ENCODE results near the gene PTPRF.

PTPRF gene

DNA sequence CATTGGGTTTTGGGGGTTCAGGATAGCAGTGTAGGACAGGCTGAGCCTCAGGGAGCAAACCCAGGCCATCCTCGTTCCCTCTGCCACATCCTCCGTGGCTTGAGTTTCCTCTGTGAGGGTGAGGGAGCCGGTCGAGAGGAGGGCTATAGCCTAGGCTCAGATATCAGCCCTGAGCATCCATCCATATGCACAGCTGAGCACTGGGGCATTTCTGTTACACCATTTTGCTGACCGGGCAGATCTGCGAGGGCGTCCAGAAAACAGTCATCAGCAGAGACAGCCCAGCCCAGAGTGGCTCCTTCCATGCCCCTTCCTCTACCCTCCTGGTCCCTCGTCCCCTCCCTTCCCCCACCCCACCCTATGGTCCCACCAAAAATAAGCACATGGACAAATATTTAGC lies 53.5 kb downstream of the PTPRF start:
- no peak for DNase-seq

DNA sequence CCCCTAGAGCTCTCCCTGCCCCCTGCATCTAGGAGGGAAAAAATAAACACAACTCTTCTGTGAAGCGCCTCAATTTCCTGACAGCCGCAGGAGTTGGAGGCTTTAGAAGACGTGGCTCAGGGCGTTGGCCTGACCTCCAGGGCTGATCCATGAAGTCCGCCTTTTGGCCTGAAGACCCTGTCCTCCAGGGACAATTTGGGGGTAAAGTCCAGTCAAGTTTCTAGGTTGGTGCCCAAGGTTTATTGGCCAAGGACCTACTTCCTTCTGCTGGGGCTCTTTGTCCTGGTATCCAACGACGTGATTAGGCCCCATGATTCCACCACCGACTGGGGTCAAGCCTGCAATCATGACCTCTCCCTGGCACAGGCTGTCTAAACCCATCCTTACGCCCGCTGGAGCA lies 54.9 kb downstream of the PTPRF start:
- DNase-seq, result no peak

DNA sequence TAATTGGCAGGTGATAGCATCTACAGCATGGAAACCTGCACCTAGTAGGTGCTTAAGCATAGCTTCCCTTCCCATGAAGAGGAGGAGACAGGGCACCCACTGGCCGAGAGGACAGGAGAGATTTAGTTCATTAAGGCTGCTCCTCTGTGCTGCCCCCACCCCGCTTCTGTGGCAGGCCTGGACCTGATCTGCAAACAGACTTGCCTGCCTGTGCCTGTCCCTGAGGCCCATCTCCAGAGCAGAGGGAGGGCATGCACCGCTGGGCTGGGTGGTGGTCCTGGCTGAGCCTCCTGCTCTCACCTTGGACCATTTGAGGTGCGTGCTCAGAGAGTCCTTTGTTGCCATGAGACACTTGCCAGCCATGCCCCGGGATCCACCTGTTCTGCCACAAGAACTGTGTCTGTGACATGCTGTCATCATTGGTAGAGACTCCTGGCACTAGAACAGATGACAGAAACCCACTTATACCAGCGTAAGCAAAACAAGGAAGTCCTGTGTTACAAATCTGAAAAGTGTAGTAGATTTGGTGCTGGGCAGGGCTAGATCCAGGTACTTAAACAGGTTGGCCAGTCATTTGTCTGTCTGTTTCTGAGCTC lies 55.6 kb downstream of the PTPRF start:
- DNase-seq, result no peak

DNA sequence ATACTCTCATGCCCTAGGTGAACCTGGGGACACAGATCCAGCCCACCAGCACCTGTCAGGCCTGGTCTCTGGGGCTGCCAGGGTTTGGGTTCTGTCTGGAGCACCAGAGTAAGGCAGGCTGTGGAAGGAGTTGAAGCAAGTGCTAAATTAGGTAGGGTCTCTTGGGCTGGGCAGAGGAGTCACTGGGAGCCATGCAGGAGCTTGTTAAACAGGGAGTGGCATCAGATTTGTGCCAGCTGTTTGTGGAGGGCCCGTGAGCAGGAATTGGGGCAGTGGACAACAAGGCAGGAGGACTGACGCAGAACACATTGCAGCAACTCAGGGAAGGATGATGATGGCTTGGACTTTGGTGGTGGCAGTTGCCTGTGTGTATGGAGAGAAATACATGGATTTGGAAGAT lies 56.3 kb downstream of the PTPRF start:
- DNase-seq, result no peak

DNA sequence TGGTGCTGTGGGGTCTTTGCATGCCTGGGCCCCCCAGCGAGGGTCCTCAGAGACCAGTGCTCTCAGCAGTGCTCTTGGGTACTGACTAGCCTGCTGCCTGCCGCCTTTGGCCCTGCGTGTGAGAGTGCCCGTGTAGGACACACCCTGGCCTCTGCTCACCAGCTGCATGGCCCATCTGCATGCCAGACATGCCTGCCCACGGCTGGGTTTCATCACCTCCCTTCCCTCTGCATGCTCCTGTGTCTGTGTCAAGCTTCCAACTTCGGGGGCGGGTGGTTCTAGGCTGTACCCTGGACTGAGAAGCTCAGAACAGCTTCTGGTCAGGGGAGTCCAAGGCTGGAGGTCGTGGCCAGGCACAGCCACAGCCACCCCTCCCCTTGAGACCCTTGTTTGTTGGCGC lies 56.9 kb downstream of the PTPRF start:
- DNase-seq, result no peak

DNA sequence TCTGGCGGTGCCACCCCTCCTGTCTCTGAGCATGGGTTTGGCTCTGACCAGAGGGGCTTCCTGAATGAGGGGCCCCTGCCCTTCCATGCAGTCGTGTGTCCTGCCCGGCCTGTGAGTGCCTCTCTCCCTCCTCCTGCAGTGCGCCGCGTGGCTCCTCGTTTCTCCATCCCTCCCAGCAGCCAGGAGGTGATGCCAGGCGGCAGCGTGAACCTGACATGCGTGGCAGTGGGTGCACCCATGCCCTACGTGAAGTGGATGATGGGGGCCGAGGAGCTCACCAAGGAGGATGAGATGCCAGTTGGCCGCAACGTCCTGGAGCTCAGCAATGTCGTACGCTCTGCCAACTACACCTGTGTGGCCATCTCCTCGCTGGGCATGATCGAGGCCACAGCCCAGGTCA lies 57.9 kb downstream of the PTPRF start:
- no peak for DNase-seq

DNA sequence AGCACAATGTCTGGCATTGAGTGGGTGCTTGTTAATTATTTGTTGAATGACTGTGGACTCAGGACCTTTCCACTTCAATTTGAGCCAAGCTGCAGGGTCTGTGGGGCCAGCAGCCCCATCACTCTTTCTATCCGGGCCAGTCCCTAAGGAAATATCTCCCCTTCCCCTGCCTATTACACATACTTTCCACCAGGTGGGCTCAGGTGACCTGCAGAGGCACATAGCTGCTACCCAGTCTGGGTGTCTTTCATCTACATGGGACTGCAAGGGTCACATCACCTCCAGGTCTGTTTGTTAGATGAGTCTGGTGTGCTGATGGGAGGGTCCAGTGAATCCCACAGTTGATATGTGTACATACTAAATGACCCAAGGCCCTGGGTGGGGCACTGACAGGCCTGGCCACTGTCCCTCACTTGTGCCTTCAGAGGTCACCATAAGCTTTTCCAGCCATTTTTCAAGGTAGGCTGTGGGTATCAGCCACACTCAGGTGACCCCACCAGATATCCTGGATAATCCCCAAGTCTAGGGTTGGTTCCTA lies 59.8 kb downstream of the PTPRF start:
- DNase-seq, result no peak

DNA sequence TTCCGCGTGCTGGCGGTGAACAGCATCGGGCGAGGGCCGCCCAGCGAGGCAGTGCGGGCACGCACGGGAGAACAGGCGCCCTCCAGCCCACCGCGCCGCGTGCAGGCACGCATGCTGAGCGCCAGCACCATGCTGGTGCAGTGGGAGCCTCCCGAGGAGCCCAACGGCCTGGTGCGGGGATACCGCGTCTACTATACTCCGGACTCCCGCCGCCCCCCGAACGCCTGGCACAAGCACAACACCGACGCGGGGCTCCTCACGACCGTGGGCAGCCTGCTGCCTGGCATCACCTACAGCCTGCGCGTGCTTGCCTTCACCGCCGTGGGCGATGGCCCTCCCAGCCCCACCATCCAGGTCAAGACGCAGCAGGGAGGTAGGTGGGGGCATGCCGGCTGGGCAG lies 60.5 kb downstream of the PTPRF start:
- DNase-seq, result no peak

DNA sequence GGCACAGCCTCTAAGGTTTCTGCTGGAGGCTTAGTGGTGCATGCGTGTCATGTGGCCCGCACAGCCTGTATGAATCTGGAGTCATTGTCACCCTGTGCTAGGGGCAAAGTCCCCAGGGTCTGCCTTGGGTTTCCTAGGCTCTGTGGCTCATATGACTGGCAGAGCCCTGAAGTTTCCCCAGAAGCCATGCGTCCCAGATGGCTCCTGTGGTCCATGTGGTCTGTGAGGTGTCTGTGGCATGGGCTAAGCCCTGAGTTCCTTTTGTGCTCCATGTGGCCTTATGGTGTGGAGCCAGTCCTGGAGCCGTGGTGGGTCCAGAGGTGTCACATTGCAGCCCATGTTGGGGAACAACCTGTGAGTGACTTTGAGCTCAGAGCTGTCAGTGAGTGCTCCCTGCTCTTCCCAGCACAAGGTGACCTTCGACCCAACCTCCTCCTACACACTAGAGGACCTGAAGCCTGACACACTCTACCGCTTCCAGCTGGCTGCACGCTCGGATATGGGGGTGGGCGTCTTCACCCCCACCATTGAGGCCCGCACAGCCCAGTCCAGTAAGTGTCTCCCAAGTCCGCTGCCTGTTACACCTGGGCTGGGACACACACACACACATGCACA lies 61.5 kb downstream of the PTPRF start:
- no peak for DNase-seq

DNA sequence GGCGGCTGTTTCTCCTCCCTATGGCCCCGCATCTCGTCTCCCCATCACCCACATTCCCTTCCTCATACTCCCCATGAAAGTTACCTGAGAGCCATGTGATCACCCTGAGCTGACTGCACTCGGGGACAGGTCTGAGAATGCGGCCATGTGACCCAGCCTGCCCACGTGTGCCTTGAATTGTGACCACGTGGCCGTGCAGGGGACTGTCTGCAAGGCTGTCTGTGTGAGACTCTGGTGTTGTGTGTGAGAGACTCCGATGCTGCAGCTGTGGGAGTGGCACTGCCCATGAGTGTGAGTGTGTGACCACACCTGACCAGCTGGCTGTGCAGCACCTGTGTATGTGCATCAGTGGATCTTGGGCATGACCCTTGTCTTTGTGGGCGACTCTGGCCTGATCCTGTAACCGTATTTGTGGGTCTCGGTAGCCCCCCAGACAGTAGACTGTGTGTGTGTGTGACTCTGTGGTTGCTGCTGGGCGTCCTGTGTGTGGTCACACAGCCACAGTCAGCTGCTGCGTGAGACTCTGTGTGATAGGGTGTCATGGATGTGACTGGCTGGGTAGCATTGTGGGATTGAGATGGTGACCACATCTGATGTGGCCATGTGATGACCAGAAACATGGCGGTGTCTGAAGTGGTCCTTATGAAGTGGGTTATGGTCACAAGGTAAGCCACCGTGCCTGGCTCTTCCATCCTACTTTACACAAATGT lies 62.4 kb downstream of the PTPRF start:
- DNase-seq, result no peak

DNA sequence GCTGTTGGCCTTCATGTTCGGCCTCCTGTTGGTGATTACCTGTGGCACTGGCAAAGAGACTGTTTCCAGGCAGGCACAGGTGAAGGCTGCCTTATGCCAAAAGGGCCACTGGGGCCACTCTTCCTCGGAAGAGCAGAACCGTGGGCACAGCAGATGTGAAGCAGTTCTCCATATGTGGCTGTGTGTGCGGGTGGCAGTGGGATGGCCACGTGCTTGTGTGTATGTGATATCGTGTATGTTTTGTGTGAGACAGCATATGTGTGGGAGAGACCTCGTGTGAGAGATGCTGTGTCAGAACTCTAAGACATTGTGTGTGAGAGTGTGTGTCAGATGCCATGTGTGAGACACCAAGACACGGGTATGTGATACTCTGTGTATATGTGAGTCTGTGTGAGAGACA lies 65.9 kb downstream of the PTPRF start:
- no peak for DNase-seq

DNA sequence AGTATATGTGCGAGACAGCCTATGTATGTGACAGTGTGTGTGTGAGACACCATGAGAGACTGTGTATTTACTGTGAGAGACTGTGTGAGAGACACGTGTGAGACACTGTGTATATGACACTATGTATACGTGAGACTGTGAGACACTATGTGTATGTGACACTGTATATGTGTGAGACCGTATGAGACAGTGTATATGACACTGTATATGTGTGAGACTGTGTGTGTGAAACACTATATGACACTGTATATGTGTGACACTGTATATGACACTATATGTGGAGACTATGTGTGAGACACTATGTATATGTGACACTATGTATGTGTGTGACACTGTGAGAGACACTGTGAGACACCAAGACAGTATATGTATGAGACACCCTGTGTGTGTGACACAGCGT lies 66.3 kb downstream of the PTPRF start:
- no peak for DNase-seq

DNA sequence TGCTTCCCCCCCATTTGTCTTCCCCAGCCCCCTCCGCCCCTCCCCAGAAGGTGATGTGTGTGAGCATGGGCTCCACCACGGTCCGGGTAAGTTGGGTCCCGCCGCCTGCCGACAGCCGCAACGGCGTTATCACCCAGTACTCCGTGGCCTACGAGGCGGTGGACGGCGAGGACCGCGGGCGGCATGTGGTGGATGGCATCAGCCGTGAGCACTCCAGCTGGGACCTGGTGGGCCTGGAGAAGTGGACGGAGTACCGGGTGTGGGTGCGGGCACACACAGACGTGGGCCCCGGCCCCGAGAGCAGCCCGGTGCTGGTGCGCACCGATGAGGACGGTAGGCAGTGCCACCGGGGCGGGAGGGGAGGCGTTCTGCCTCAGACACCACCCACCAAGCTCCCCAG lies 67.0 kb downstream of the PTPRF start:
- DNase-seq, result no peak

DNA sequence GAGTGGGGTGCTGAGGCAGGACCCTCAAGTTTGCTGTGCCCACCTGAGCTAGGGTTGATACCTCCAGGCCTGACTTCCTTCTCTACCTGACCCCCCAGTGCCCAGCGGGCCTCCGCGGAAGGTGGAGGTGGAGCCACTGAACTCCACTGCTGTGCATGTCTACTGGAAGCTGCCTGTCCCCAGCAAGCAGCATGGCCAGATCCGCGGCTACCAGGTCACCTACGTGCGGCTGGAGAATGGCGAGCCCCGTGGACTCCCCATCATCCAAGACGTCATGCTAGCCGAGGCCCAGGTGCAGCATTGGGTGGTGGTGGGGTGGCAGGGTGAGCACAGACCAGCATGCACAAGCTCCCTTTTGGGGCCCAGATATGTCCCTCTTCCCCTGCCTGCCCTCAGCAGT lies 67.9 kb downstream of the PTPRF start:
- DNase-seq, result no peak

DNA sequence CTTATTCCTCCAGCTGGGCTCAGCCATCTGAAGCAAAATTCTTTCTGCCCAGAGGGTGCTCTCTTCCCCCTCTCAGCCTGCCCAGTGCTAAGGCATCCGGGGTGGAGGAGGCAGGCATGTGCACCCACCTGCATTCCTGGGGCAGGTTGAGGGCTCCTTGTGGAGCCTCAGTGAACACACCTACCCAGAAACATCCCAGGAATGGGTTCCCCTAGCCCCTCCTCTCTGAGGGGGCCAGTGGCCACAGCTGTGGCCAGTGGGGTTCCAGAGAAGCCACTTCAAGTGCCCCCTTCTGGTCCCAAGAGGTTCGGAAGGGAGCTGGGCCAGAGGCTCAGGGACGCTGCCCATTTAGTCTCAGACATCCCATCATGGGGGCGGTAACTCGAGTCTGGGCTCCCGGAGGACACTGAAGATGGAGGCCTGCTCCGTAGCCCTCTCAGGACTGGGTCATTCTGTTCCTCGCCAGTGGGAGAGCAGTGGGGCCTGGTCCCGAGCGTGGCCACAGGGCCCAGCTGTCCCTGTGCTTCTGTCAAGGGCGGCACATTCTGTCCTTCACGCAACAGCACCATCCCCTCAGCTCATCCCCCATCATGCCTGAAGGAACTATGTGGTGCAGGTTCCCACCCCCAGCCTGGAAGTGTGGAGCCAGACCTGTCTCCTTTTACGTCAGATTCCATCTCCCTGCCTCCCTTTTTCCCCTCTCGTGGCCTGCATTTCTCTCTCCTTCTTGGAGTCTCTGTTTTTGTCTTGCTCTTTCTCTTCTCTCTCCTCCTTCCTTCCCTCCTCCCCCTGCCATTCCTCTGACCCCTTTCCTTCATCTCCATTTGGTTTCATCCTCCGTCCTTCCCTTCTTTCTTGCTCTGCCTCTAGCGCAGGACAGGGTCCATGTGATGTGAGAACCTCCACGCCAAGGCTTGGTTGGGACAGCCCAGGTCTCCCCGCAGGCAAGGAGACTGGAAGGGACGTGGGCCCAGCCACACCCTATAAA lies 69.6 kb downstream of the PTPRF start:
- DNase-seq, result no peak

DNA sequence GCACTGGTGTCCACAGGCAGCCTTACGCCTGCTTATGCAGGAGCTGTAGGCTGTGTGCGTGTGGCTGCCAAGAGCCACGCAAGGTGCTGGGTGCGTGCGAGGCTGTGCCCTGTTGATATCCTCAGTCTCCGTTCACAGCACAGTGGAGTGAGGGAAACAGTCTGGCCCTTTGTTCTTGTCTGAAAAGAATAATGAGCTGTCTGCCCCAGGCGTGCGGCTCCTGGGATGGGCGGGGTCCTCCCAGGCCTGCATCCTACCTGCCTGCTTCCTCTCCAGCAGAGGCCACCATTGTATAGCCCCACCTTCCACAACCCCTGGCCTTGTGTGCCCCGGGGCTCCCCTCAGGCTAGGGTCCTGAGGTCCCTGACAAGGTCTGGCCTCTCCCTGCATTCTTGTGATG lies 72.3 kb downstream of the PTPRF start:
- DNase-seq, result no peak

DNA sequence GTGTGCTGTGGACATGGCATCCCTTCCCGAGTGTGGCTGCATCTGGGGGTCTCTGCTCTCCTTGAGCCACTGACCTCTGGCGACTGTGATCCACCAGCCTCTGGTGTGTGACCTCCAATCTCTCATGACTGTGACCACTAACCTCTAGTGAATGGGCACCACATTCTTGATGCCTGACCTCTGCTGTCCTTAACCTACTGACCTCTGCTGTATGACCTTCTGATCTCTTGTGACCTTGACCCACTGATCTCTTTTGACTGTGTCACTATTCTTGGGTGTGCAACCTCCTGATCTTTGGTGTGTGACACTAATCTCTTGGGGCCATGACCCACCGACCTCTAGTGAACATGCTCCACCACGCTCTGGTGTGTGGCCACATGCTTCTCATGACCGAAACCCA lies 73.5 kb downstream of the PTPRF start:
- no peak for DNase-seq

DNA sequence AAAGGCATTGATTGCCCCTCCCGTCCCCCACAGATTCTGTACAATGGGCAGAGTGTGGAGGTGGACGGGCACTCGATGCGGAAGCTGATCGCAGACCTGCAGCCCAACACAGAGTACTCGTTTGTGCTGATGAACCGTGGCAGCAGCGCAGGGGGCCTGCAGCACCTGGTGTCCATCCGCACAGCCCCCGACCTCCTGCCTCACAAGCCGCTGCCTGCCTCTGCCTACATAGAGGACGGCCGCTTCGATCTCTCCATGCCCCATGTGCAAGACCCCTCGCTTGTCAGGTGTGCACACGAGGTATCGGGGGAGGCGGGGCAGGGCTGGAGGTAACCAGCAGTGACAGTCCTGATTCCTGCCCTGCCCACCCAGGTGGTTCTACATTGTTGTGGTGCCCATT lies 74.5 kb downstream of the PTPRF start:
- DNase-seq, result no peak

DNA sequence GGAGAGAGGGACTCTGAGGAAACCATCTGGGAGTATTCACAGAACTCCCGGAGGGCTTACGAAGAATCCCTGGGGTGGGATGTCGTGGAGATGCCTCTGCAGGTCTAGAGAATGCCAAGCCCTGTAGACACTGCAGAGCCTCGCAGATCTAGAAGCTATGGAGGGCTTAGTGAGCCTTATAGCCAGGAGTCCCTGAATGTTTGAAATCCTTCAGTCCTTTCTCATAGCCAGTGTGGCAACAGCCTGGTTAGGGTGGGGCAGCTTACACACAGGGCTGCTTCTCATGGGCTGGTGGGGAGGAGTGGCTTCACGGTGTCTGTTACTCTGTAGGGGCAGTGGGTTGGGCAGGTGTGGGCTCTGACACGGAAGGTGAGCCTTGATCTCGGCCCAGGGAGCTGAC lies 75.1 kb downstream of the PTPRF start:
- DNase-seq, result no peak

DNA sequence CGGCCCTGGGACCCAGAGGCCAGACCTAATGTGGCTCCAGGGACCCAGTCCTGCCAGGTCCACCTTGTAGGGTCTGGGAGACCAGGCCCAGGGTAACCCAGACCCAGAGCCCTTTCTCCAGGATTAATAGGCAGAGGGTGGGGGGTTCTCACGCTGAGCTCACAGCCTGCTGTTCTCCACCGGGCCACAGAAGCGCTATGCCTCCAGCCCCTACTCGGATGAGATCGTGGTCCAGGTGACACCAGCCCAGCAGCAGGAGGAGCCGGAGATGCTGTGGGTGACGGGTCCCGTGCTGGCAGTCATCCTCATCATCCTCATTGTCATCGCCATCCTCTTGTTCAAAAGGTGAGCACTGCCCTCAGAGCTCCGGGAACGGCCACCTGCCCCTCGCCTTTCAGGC lies 75.9 kb downstream of the PTPRF start:
- no peak for DNase-seq

DNA sequence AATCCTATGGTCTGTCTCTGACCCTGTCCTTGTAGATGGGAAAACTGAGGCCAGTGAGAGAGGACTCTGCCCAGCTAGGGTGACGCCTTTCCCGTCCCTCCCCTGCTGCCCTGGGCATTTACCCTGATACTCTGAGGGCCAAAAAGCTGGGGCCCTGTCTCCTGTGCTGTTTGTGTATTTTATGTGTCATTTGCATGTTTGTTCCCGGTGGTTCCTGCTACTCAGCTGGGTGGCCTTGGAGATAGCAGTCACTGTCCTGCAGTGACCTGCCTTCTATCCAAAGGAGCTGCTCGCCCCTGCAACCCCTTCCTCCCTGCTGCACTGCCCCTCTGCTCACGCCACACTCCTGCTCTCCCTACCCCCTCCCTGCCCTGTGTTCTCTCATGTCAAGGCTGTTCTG lies 78.1 kb downstream of the PTPRF start:
- DNase-seq, result no peak

DNA sequence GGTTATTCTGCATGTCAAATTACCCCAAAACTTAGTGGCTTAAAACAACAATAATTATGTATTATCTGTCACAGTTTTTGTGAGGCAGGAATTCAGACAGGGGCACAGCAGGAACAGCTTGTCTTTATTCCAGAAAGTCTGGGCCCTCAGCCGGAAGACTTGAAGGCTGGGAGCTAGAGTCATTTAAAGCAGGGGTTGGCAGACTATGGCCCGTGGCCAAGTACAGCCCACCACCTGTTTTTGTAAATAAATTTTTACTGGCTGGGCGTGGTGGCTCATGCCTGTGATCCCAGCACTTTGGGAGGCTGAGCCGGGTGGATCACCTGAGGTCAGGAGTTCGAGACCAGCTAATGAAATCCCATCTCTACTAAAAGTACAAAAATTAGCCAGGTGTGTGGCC lies 79.7 kb downstream of the PTPRF start:
- DNase-seq, result no peak

DNA sequence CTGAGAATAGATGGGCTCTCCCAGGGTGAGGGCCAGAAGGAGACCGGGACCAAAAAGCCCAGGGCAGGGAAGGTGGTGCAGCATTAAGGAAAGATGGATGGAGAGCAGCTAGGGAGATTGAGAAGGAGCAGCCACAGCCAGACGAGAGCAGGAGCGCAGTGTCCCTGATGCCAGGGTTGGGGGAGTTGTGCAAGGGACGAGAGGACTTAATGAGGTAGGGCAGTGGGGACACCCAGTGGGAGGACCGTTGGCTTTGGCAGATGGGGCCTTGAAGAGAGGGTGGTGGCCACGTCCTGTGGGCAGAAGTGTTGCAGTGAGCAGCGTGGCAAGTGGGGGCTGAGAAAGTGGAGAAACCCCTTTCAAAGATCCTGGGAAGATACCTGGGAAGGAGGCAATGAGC lies 81.3 kb downstream of the PTPRF start:
- no peak for DNase-seq

All from effector CD4-positive, alpha-beta T cell (primary cell).